ENCODE data around the gene WDR90.

DNA sequence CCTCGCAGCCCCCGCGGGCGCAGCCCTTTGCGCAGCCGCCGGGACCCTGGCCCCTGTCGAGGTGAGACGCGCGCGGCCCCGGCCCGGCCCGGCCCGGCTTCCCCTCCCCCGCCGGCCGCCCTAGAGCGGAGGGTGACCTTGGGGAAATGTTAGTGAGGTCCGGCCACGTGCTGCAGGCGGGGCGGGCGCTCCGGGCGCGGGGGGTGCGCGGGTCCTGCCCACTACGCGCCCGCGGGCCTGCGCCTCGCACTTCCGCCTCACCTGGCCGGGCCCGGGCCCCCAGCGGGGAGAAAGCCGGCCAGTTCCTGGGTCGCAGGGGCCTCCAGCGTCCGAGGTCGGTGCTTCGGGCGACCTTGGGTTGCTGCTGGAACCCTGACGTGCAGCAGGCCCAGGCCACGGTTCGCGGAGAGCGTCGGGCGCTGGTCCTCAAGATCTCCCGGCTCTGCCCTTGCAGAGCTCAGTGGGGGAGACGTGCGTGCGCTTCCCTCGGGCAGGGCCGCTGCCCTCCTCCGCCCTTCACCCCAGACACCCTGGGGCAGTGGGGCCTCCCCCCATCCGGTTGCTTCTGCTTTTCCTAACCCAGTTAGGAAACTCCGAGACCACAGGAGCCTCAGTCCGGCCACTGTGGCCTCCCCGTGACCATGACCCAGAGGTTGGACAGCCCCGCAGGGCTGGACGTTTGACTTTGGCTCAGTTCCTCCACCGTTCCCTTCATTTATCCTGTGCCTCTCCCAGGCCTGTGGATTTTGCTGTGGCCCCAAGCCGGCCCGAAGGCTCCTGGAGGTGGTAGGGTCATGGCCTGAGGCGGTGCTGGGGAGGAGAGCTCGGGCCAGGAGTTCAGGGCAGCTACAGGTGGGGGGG lies 6.7 kb upstream of the WDR90 start:
- TF ChIP-seq, protein P1, sequence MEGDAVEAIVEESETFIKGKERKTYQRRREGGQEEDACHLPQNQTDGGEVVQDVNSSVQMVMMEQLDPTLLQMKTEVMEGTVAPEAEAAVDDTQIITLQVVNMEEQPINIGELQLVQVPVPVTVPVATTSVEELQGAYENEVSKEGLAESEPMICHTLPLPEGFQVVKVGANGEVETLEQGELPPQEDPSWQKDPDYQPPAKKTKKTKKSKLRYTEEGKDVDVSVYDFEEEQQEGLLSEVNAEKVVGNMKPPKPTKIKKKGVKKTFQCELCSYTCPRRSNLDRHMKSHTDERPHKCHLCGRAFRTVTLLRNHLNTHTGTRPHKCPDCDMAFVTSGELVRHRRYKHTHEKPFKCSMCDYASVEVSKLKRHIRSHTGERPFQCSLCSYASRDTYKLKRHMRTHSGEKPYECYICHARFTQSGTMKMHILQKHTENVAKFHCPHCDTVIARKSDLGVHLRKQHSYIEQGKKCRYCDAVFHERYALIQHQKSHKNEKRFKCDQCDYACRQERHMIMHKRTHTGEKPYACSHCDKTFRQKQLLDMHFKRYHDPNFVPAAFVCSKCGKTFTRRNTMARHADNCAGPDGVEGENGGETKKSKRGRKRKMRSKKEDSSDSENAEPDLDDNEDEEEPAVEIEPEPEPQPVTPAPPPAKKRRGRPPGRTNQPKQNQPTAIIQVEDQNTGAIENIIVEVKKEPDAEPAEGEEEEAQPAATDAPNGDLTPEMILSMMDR (conservative IDR thresholded peaks at IDR 0.05), result no peak
- TF ChIP-seq EZH2 (IDR thresholded peaks at IDR 0.05; ENCODE audit: low read depth), result no peak
